ENCODE data around the gene TRDN.

TRDN gene

DNA sequence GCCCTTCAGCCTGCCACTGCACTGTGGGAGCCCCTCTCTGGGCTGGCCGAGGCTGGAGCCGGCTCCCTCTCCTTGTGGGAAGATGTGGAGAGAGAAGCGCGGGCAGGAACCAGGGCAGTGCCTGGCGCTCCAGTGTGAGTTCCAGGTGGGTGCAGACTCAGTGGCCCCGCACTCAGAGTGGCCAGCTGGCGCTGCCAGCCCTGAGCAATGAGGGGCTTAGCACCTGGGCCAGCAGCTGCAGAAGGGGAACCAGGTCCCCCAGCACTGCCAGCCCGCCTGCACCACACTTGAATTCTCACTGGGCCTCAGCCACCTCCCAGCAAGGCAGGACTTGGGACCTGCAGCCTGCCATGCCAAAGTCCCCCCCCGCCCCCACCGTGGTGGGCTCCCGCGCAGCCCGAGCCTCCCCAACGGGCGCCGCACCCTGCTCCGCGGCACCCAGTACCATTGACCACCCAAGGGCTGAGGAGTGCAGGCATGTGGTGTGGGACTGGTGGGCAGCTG lies 434.8 kb downstream of the TRDN start:
- DNase-seq (ENCODE audit: insufficient read length, low spot score) (no peak), FAIRE-seq (no peak)

- no peak for DNase-seq (ENCODE audit: insufficient read length, low spot score)
- no peak for FAIRE-seq
Observed at GRCh38 chr6:123193298-123193697, 443.5 kb downstream of the TRDN start.

- FAIRE-seq: no peak
- no peak for DNase-seq (ENCODE audit: insufficient read length, low spot score)
Observed at GRCh38 chr6:123189816-123190215, 446.9 kb downstream of the TRDN start.

GRCh38 chr6:123182998-123183397 lies 453.8 kb downstream of the TRDN start:
- no peak for FAIRE-seq
- no peak for DNase-seq (ENCODE audit: insufficient read length, low spot score)

- FAIRE-seq: no peak
- DNase-seq (ENCODE audit: insufficient read length, low spot score): no peak
Observed at GRCh38 chr6:123176706-123177105, 460.0 kb downstream of the TRDN start.

DNA sequence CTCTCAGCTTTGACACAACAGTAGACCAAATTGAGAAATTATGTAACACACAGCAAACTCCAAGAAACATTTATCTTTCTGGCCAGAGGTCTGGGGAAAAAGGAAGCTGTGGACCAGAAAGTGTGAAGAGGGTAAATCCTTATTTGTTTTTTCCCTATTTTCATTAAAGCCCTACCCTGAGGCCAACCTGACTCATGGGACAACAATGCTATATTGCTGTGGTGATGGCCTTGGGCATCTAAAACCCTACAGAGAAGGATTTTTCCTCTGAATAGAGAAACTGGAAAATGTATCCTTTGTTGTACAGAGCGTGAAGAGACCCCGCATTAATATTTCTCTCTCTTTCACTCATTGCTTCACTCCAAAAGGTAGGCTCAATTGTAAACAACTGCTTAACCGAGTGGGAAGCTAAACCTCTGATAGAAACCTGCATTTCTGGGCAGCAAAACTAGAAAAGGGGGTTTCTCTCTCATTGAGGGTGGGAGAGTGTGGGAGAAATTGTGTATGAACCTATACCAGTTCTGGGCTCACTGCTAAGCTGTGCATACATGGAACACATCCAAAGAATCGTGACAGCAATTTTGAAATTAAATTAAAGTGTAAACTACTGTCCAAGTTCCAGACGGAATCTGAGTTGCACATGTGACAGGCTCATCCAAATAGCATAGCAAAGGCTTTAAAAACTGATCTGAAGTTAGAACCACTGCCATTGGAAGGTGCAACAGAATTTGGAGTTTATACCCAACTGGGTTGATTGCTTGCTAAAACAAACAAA lies 465.2 kb downstream of the TRDN start:
- FAIRE-seq (no peak), DNase-seq (ENCODE audit: insufficient read length, low spot score) (no peak)

- DNase-seq (ENCODE audit: insufficient read length, low spot score) (no peak), FAIRE-seq (no peak)
Observed at GRCh38 chr6:123169774-123170095, 467.0 kb downstream of the TRDN start.

DNA sequence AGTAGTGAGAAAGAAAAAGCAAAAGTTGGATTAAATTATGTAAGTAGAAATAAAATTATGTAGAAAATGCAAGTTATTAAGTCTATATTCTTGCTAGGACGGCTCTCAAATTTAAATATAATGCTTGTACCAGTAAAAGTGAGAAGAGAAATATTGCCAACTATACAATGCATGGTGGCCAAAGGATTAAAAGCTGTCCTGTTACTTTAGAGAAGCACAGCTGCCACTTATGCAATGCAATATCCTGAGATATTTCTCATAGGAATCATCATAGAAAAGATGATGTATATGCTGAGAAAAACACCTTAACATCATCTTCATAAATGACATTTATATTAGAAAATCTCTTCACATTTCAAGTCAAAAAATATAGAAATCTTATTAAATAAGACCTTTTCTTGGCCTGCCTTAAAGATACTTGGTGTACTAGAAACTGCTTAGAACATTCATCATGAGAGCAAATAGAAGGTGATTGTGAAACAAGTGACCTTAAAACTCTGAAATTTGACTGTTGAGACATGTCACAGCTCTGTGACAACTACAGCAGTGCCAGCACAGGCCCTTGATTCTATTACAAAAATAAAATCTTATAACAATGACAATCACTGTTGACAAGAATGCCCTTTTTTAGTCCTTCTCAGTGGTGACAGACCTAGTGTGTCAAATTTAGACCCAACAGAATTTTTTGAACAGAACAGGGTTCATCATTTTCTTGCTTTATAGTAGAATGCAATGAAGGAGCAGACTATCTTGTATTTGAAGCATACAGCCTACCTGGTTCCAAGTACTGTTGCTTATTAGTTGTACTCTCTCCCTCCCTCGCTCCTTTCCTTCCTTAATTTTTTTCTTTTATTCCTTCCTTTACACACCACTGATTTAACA lies 467.6 kb downstream of the TRDN start:
- DNase-seq (ENCODE audit: insufficient read length, low spot score) (no peak), FAIRE-seq (no peak)

DNA sequence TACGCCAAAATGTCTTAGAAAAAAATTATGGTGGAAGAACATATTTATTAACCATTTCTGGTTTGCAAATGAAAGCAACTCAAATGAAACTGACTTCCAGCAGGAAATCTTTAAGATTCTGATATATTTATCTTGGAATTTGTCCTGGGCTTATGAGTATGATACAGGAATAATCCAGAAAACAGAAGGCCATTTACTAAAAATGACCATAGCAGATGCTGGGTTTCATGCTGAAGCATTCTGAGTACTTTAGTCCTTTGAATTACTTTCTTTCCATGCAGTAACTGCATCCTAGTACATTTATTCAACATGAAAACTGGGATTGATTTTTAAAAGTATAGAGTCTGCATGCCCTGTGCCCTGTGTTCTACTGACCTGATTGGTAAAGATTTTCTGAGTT lies 468.3 kb downstream of the TRDN start:
- no peak for FAIRE-seq

More for the DNA sequence above, 468.3 kb downstream of the TRDN start:
- DNase-seq (ENCODE audit: insufficient read length, low spot score): no peak
